Measurements from ENCODE around the gene CXCL14.
"Not testable (repeated sequence)": the region's sequence is repeated elsewhere in the genome, so short reads cannot be mapped to it uniquely, and the experiment has no call there.

CXCL14 gene

DNA sequence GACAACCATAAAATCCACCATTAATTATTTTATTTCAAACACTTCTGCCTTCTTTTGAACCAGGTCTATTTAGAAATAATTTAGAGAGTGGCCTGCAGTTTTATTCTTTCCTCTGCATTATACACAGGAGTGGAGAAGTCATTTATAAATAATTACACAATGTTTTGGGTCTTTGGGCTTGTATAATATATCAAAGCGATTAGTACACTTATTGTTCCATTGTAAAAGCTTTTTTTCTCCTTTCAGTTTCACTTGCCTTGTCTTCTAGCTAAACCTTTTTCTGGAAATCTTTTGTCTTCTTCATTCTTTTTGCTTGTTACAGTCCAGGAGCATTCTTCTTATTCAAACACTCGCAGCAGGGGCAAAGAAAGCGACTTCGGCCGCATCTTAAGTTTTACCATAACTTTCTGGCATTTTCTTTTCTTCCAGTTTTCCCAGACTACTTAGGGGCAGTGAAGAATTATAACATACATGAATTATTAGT, 35.7 kb downstream of the CXCL14 start:
- peaks cover 92% of the 10 kb centered on the region for H3K27me3 ChIP-seq (ENCODE audit: insufficient read depth, low read length)
- no peaks in the 10 kb centered on the region for H3K36me3 ChIP-seq (ENCODE audit: insufficient read depth, low read length)
- H2AFZ ChIP-seq (ENCODE audit: low read depth, low read length), result no peak overlapping the region
- no peaks in the 10 kb centered on the region for H3K9me3 ChIP-seq (ENCODE audit: low read length)
- no peak overlapping the region for H3K4me3 ChIP-seq (ENCODE audit: low read length)
- peaks cover 24% of the 10 kb centered on the region for H3K4me1 ChIP-seq (ENCODE audit: insufficient read depth, low read length)

DNA sequence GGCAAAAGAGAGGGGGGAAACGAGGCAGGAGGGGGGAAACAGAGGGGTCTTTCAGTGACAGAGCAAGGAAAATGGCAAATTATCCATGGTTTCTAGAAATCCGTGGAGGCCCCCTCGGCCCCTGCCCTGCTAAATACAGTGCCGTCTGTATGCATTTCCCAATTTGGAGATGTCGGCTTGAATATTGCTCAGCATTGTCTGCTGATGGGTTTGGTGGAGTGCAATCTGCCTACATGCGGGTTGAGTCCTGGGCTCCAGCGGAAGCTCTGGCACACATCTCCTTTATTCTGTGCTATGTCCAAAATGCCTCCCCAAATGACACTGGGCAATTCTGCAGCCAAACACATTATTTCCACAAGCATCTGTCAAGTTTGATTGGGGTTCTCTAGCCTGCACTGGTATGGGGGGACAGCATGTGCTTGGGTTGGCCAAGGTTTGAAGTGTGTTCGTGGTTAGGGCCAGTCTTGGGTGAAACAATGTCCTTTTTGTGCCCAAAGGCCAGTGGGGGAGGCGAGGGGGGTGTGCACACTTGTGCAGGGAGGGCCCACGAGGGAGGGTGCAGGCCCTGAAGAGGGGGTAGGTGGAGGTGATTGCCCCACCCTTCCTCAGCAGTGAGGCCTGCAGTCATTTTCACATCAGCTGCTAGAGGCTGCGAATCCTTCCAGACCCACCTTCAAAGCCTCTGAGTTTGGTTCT, 36.8 kb downstream of the CXCL14 start:
- H3K4me3 ChIP-seq (ENCODE audit: low read length), result no peak overlapping the region
- H3K4me1 ChIP-seq (ENCODE audit: insufficient read depth, low read length), result peaks cover 24% of the 10 kb centered on the region
- H3K36me3 ChIP-seq (ENCODE audit: insufficient read depth, low read length), result no peaks in the 10 kb centered on the region
- H3K9me3 ChIP-seq (ENCODE audit: low read length), result no peaks in the 10 kb centered on the region
- H3K27me3 ChIP-seq (ENCODE audit: insufficient read depth, low read length), result peaks cover 92% of the 10 kb centered on the region
- H2AFZ ChIP-seq (ENCODE audit: low read depth, low read length), result no peak overlapping the region

DNA sequence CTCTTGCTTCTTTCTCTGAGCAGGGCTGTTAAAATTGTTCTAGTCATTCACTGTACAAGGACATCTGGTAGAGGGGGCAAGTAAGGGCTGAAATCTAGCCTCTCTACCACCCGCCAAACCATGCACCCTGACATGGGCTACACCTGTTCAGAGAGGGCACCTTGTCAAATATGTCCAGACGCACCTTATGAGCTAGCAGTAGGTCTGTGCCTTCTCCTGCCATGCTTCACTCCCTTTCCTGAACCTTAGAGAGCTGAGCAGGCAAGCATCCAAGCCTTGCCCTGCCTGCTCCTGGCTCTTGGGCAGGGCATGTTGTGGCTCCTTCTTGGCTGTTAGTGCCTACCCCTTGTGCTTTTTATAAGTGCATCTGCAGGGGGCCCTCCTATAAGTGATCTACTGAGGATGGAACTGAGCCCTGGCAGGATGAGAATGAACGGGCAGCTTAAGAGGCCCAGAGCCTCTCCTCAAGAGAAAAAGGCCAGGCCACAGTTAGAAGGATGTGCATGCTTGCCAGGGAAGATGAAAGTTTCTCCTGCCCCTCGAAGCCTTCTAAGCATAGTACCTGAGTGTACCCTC, 39.3 kb downstream of the CXCL14 start:
- peaks cover 79% of the 10 kb centered on the region for H3K27me3 ChIP-seq (ENCODE audit: insufficient read depth, low read length)
- no peak overlapping the region for H3K4me3 ChIP-seq (ENCODE audit: low read length)

DNA sequence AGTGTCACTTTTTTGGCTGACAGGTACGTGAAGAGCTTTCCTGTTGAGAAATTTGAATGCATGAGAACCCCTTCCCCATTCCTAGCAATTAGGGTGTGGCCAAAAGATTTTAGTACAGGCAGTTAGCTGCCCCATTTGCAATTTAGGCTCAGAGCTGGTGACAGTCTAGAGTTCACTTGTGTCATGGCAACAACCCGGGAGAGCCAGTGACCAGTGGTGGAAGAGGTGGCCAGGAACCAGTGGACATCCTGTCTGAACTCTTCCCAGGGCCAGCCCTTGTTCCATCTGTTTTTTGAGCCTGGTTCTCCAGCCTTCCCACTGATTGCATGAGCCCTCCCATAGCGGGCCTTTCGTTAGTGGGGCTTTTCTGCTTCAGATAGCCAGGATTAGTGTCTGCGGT, 40.5 kb downstream of the CXCL14 start:
- Histone ChIP-seq H3K4me3 (ENCODE audit: low read length) (no peak overlapping the region), H3K4me1 (ENCODE audit: insufficient read depth, low read length) (peaks cover 38% of the 10 kb centered on the region), H3K9me3 (ENCODE audit: low read length) (no peaks in the 10 kb centered on the region), H3K27me3 (ENCODE audit: insufficient read depth, low read length) (peaks cover 67% of the 10 kb centered on the region), H2AFZ (ENCODE audit: low read depth, low read length) (no peak overlapping the region), H3K36me3 (ENCODE audit: insufficient read depth, low read length) (no peaks in the 10 kb centered on the region)

More for the DNA sequence above, 39.3 kb downstream of the CXCL14 start:
- H3K36me3 ChIP-seq (ENCODE audit: insufficient read depth, low read length), result no peaks in the 10 kb centered on the region
- no peaks in the 10 kb centered on the region for H3K9me3 ChIP-seq (ENCODE audit: low read length)
- peaks cover 33% of the 10 kb centered on the region for H3K4me1 ChIP-seq (ENCODE audit: insufficient read depth, low read length)
- H2AFZ ChIP-seq (ENCODE audit: low read depth, low read length), result no peak overlapping the region

- Histone ChIP-seq H3K4me1 (ENCODE audit: insufficient read depth, low read length) (peaks cover 36% of the 10 kb centered on the region), H3K27me3 (ENCODE audit: insufficient read depth, low read length) (peaks cover 61% of the 10 kb centered on the region), H3K9me3 (ENCODE audit: low read length) (no peaks in the 10 kb centered on the region), H3K36me3 (ENCODE audit: insufficient read depth, low read length) (no peaks in the 10 kb centered on the region), H3K4me3 (ENCODE audit: low read length) (no peak overlapping the region), H2AFZ (ENCODE audit: low read depth, low read length) (no peak overlapping the region)
These were observed 41.0 kb downstream of the CXCL14 start for GRCh38 chr5:135537745-135538144.

- peaks cover 32% of the 10 kb centered on the region for H3K4me1 ChIP-seq (ENCODE audit: insufficient read depth, low read length)
- H3K4me3 ChIP-seq (ENCODE audit: low read length), result no peak overlapping the region
- no peaks in the 10 kb centered on the region for H3K9me3 ChIP-seq (ENCODE audit: low read length)
- H2AFZ ChIP-seq (ENCODE audit: low read depth, low read length), result no peak overlapping the region
- peaks cover 58% of the 10 kb centered on the region for H3K27me3 ChIP-seq (ENCODE audit: insufficient read depth, low read length)
- no peaks in the 10 kb centered on the region for H3K36me3 ChIP-seq (ENCODE audit: insufficient read depth, low read length)
These were observed 41.5 kb downstream of the CXCL14 start for GRCh38 chr5:135537271-135537670.

DNA sequence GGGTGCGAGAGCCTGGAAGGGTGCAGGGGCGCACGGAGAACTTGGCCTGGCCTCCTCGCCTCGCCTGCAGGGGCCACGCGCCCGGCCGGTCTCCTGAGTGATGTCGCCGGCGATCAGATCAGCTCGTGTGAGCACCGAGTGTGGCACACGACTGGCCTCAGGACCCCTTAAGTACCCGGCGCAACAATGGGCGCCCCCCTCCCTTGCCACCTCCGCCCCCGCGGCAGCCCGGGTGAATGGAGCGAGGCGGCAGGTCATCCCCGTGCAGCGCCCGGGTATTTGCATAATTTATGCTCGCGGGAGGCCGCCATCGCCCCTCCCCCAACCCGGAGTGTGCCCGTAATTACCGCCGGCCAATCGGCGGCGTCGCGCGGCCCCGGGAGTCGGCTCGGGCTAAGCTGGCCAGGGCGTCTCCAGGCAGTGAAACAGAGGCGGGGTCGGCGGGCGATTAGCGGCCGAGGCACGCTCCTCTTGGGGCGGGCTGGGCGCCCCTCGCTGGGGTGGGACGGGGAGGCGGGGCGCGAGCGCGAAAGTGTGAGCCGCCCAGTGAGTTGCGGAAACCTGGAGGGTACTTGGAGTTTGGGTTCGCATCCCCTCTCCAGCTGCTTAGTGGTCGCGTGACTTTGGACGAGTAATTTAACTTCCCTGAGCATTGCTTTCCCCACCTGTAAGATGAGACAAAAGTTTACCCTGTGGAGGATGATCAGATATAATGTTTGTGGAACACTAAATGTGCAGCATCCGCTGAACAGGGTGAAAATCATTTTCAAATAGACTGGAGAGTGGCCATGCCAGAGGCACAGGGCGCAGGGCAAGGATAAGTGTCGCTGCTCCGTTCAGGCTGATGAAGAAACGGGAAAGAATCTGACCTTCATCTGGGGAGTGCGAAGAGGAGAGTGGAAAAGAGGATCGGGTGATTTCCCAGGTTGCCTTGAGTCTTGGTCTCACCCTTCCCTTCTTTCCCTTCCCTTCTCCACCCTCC, 42.7 kb downstream of the CXCL14 start, which contains the start of gene NEUROG1:
Gene NEUROG1 (minus strand): TSS at position 145 of the 982 bp plus-strand sequence. CDS start 274 bp downstream, outside the sequence.
- Histone ChIP-seq H2AFZ (ENCODE audit: low read depth, low read length) (peak within 1 kb of the TSS; percentile 24), H3K27me3 (ENCODE audit: insufficient read depth, low read length) (peaks cover 52% of the 10 kb centered on the region), H3K4me1 (ENCODE audit: insufficient read depth, low read length) (peaks cover 28% of the 10 kb centered on the region), H3K9me3 (ENCODE audit: low read length) (no peaks in the 10 kb centered on the region), H3K36me3 (ENCODE audit: insufficient read depth, low read length) (no peaks in the 10 kb centered on the region), H3K4me3 (ENCODE audit: low read length) (peak within 1 kb of the TSS; percentile 42)

DNA sequence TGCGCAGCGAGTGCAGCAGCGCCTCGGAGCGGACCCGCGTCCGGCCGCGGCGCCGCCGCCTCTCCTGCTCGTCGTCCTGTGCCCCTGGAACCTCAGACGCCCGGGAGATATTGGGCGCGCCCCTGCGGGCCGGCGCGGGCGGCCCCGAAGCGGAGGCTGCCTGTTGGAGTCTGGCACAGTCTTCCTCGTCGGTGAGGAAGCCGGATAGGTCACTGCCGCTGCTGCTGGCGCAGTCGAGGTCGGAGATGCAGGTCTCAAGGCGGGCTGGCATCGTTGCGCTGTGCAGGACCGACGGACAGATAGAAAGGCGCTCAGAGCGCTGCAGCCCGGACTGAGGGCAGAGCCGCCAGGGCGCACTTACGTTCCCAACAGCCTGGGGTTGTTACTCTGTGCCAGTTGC, 43.4 kb downstream of the CXCL14 start:
- peaks cover 50% of the 10 kb centered on the region for H3K27me3 ChIP-seq (ENCODE audit: insufficient read depth, low read length)
- no peak overlapping the region for H2AFZ ChIP-seq (ENCODE audit: low read depth, low read length)
- H3K9me3 ChIP-seq (ENCODE audit: low read length), result peaks cover 2% of the 10 kb centered on the region
- no peaks in the 10 kb centered on the region for H3K36me3 ChIP-seq (ENCODE audit: insufficient read depth, low read length)
- peaks cover 28% of the 10 kb centered on the region for H3K4me1 ChIP-seq (ENCODE audit: insufficient read depth, low read length)
- peak overlapping the region; percentile 42 for H3K4me3 ChIP-seq (ENCODE audit: low read length)

GRCh38 chr5:135534609-135535419, 44.0 kb downstream of the CXCL14 start:
- Histone ChIP-seq H2AFZ (ENCODE audit: low read depth, low read length) (peak overlapping the region; percentile 24), H3K27me3 (ENCODE audit: insufficient read depth, low read length) (peaks cover 50% of the 10 kb centered on the region)

DNA sequence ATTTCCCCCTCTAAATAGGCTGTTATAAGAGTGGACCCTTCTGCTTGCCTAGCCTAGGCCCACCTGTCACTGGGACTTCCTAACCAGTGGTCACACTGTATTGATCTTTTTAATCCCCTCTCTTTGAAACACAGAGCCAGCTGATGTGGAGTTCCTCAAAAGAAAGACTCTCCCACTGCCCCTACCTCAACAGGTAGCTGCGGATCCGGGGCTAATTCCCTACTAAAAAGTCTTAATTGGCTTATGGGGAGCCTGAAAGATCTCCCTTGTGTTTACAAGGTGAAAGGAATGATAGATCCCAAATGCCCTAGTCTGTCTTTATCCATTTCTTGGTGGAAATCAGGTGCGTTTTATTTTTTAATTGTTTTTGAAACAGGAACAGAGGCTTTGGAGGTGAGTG, 45.0 kb downstream of the CXCL14 start:
- peaks cover 11% of the 10 kb centered on the region for H3K9me3 ChIP-seq (ENCODE audit: low read length)
- no peak overlapping the region for H2AFZ ChIP-seq (ENCODE audit: low read depth, low read length)
- no peak overlapping the region for H3K4me3 ChIP-seq (ENCODE audit: low read length)
- H3K27me3 ChIP-seq (ENCODE audit: insufficient read depth, low read length), result peaks cover 46% of the 10 kb centered on the region
- no peaks in the 10 kb centered on the region for H3K36me3 ChIP-seq (ENCODE audit: insufficient read depth, low read length)
- peaks cover 28% of the 10 kb centered on the region for H3K4me1 ChIP-seq (ENCODE audit: insufficient read depth, low read length)

More at GRCh38 chr5:135534609-135535419, 44.0 kb downstream of the CXCL14 start:
- Histone ChIP-seq H3K4me1 (ENCODE audit: insufficient read depth, low read length) (peaks cover 28% of the 10 kb centered on the region), H3K36me3 (ENCODE audit: insufficient read depth, low read length) (no peaks in the 10 kb centered on the region), H3K4me3 (ENCODE audit: low read length) (peak overlapping the region; percentile 42), H3K9me3 (ENCODE audit: low read length) (peaks cover 5% of the 10 kb centered on the region)

DNA sequence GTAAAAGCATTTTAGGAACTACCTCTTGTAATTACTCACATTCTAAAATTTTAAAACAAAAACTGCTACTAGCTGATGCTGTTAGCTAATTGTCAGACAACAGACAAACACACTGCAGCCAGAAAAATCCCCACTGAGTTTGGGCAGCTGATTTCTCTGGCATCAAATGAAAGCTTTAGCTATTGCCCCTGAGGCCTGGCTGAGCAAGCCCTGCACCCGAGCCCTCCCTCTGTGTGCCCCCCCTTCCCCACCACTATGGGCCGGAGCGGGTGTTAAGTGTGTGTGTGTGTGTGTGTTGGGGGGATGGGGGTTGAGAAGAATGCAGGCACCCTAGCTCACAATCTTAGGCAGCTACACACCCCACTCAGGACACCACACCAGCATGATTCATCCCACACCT, 45.5 kb downstream of the CXCL14 start:
- Histone ChIP-seq H3K9me3 (ENCODE audit: low read length) (peaks cover 11% of the 10 kb centered on the region), H3K4me1 (ENCODE audit: insufficient read depth, low read length) (peaks cover 28% of the 10 kb centered on the region), H3K27me3 (ENCODE audit: insufficient read depth, low read length) (peaks cover 46% of the 10 kb centered on the region), H2AFZ (ENCODE audit: low read depth, low read length) (no peak overlapping the region), H3K4me3 (ENCODE audit: low read length) (no peak overlapping the region), H3K36me3 (ENCODE audit: insufficient read depth, low read length) (no peaks in the 10 kb centered on the region)

- peaks cover 11% of the 10 kb centered on the region for H3K9me3 ChIP-seq (ENCODE audit: low read length)
- not testable (repeated sequence) for H3K4me3 ChIP-seq (ENCODE audit: low read length); H3K36me3 ChIP-seq (ENCODE audit: insufficient read depth, low read length); H2AFZ ChIP-seq (ENCODE audit: low read depth, low read length)
- H3K27me3 ChIP-seq (ENCODE audit: insufficient read depth, low read length), result peaks cover 38% of the 10 kb centered on the region
- peaks cover 17% of the 10 kb centered on the region for H3K4me1 ChIP-seq (ENCODE audit: insufficient read depth, low read length)
These were observed 49.2 kb downstream of the CXCL14 start for GRCh38 chr5:135529576-135529975.
